K562 (cell line): ENCODE measurements around the gene B3GALNT1. TPM values are rescaled to one million over a fixed set of nuclear protein-coding genes. Genes with fewer than 3 reads are reported as not detected.

ENCODE experiments used
- ATAC-seq: fragments of 200-7000 bp; cut with Tn5 transposase; 3 replicates; pipeline ENCODE4 v1.9.1; 2020; ENCODE audit warnings: moderate library complexity
- BruUV-seq: library from RNA; stranded (reverse); fragments of 400-500 nt; replicated peaks from 2 replicates; lab custom pipeline; 2021; lab: Mats Ljungman, UMichigan
- CTCF ChIA-PET: fragments of 300-600 bp; formaldehyde crosslinking; extraction: SDS; loops from one replicate; lab custom pipeline; 2021; ENCODE audit warnings: low intra/inter-chr PET ratio; lab: Yijun Ruan, JAX
- POLR2A ChIA-PET: fragments of 300-600, 350-650 bp; sonication (Branson Sonifier 250); formaldehyde crosslinking; extraction: SDS; loops from one replicate; lab custom pipeline; 2021; ENCODE audit warnings: antibody characterized with exemption, inconsistent platforms; lab: Yijun Ruan, JAX
- DNase-seq, 4 experiments: peaks; one replicate each; pipeline versions ENCODE4 v3.0.0 to v3.0.0-alpha.2; 2011 to 2018; ENCODE audit warnings: low spot score in 3 of 4, mixed read lengths in 3 of 4; ENCODE audit errors: extremely low read depth in 1 of 4
- FAIRE-seq: peaks from 2 replicates; lab custom pipeline; 2011; peaks lifted over from hg19 to GRCh38; lab: Jason Lieb, UNC
- H2AFZ ChIP-seq: 2 replicates; pipeline ENCODE4 v1.6.0; 2011; ENCODE audit warnings: low read depth, low read length, control low read depth, inconsistent platforms
- H3K27ac ChIP-seq: fragments of 200-600 bp; 3 replicates; pipeline ENCODE4 v1.8.0; 2011; ENCODE audit warnings: low read depth, mild to moderate bottlenecking, control low read depth, inconsistent platforms, low read length, moderate library complexity, mixed read lengths; ENCODE audit errors: extremely low read depth
- H3K27me3 ChIP-seq, 2 experiments: fragments of 300-600 bp in 1 of 2; 2 replicates in 1 of 2; 3 replicates in 1 of 2; pipeline versions ENCODE4 v1.6.0 to v1.8.0; 2011; ENCODE audit warnings: inconsistent platforms in 2 of 2, low read length in 2 of 2, mild to moderate bottlenecking in 1 of 2, mixed read lengths in 1 of 2, moderate library complexity in 1 of 2; ENCODE audit not compliant: control insufficient read depth in 2 of 2, insufficient read depth in 2 of 2
- H3K36me3 ChIP-seq: fragments of 300-600 bp; 3 replicates; pipeline ENCODE4 v1.8.0; 2011; ENCODE audit warnings: mild to moderate bottlenecking, low read length, inconsistent platforms; ENCODE audit not compliant: control insufficient read depth, insufficient read depth
- H3K4me1 ChIP-seq, 2 experiments: fragments of 200-600 bp in 1 of 2; replicated peaks in 1 of 2; 2 replicates in 1 of 2; 3 replicates in 1 of 2; pipeline versions ENCODE4 v1.5.1 to v1.8.0; 2011; ENCODE audit warnings: inconsistent platforms in 2 of 2, low read length in 2 of 2, mild to moderate bottlenecking in 1 of 2, mixed read lengths in 1 of 2, moderate library complexity in 1 of 2; ENCODE audit not compliant: control insufficient read depth in 2 of 2, insufficient read depth in 2 of 2
- H3K4me2 ChIP-seq: 2 replicates; pipeline ENCODE4 v1.6.1; 2011; ENCODE audit warnings: low read length, control low read depth, inconsistent platforms, mixed read lengths; ENCODE audit not compliant: insufficient read depth
- H3K4me3 ChIP-seq: fragments of 200-600 bp; sonication (generic), shearing (Covaris generic); 2 replicates; pipeline ENCODE4 v1.5.1; 2016; ENCODE audit warnings: control low read depth, inconsistent platforms
- H3K79me2 ChIP-seq: fragments of 200-600 bp; 3 replicates; pipeline ENCODE4 v1.8.0; 2011; ENCODE audit warnings: low read length, inconsistent platforms; ENCODE audit not compliant: control insufficient read depth, insufficient read depth
- H3K9ac ChIP-seq, 2 experiments: 2 replicates each; pipeline versions ENCODE4 v1.6.0 to v1.6.1; 2011; ENCODE audit warnings: low read depth in 2 of 2, low read length in 2 of 2, control low read depth in 1 of 2, inconsistent platforms in 1 of 2, mild to moderate bottlenecking in 1 of 2, mixed read lengths in 1 of 2; ENCODE audit not compliant: insufficient read depth in 1 of 2
- H3K9me1 ChIP-seq: one replicate; pipeline ENCODE4 v1.6.0; 2011; ENCODE audit warnings: inconsistent platforms, mild to moderate bottlenecking, low read length, moderate library complexity; ENCODE audit not compliant: control insufficient read depth, insufficient read depth
- H3K9me3 ChIP-seq: replicated peaks from 2 replicates; pipeline ENCODE4 v1.5.1; 2011; ENCODE audit warnings: low read depth, low read length, inconsistent platforms; ENCODE audit not compliant: control insufficient read depth, insufficient read depth
- H4K20me1 ChIP-seq: replicated peaks from 2 replicates; pipeline ENCODE4 v1.6.1; 2011; ENCODE audit warnings: low read length, inconsistent platforms, mixed read lengths; ENCODE audit not compliant: control insufficient read depth, insufficient read depth
- ATF7 ChIP-seq: fragments of 450-650 bp; IDR thresholded peaks from 2 replicates; pipeline ENCODE4 v1.7.1; 2014; ENCODE audit warnings: mild to moderate bottlenecking, moderate library complexity
- CHD1 ChIP-seq: fragments of 200-600 bp; sonication (generic); IDR thresholded peaks from one replicate; pipeline ENCODE4 v1.6.1; 2012; ENCODE audit warnings: mild to moderate bottlenecking, moderate library complexity, low read length, inconsistent platforms
- E2F4 ChIP-seq: sonication (generic); formaldehyde crosslinking; IDR thresholded peaks from 2 replicates; pipeline ENCODE4 v1.8.0; 2022; ENCODE audit warnings: mild to moderate bottlenecking, low read depth, missing genetic modification reagents
- MAZ ChIP-seq, 2 experiments: fragments of 450-650 bp in 1 of 2; sonication (generic) in 1 of 2; formaldehyde crosslinking; IDR thresholded peaks in 1 of 2; conservative IDR thresholded peaks in 1 of 2; 2 replicates each; pipeline versions ENCODE4 v1.4.0 to v1.5.0; 2020; ENCODE audit warnings: mild to moderate bottlenecking in 1 of 2, missing genetic modification reagents in 1 of 2
- MLX ChIP-seq, 2 experiments: fragments of 450-650 bp in 1 of 2; sonication (generic) in 1 of 2; formaldehyde crosslinking; conservative IDR thresholded peaks; 2 replicates each; pipeline versions ENCODE4 v1.4.0 to v1.8.1; 2020 to 2022; ENCODE audit warnings: mild to moderate bottlenecking in 1 of 2, missing genetic modification reagents in 1 of 2
- SLC30A9 ChIP-seq: fragments of 250-450 bp; sonication (Bioruptor Pico); IDR thresholded peaks from 2 replicates; pipeline ENCODE4 v1.8.0; 2022; ENCODE audit warnings: mild to moderate bottlenecking, moderate library complexity
- SNIP1 ChIP-seq: fragments of 450-650 bp; IDR thresholded peaks from 2 replicates; pipeline ENCODE4 v1.7.1; 2017; ENCODE audit warnings: low read depth, mild to moderate bottlenecking
- SOX6 ChIP-seq: fragments of 450-650 bp; IDR thresholded peaks from 2 replicates; pipeline ENCODE4 v1.6.1; 2014; ENCODE audit warnings: mild to moderate bottlenecking
- TARDBP ChIP-seq: fragments of 450-650 bp; IDR thresholded peaks from 2 replicates; pipeline ENCODE4 v1.6.1; 2016
- ZNF224 ChIP-seq: sonication (generic); formaldehyde crosslinking; IDR thresholded peaks from 2 replicates; pipeline ENCODE4 v1.8.0; 2022; ENCODE audit warnings: mild to moderate bottlenecking, missing genetic modification reagents
- WGBS: fragments of 100-300 bp; shearing (Covaris generic); methylation state at CpG from one replicate; pipeline ENCODE4 v1.1.6; 2016; ENCODE audit warnings: low coverage, mixed read lengths; ENCODE audit not compliant: insufficient coverage; ENCODE audit errors: missing lambda C conversion rate; 5-methylcytosine and 5-hydroxymethylcytosine counted together
- in situ Hi-C: fragments of 300-500 bp; cut with MboI; formaldehyde crosslinking; loops from 4 replicates; pipeline ENCODE4 v1.15.0; 2018; ENCODE audit warnings: inconsistent platforms, mixed read lengths
- intact Hi-C: fragments of 100-400 bp; cut with micrococcal nuclease; formaldehyde crosslinking; loops from 2 replicates; pipeline ENCODE4 v1.14.2; 2022
- polyA plus RNA-seq, 8 experiments: library from polyadenylated mRNA; depleted of rRNA in 4 of 8; stranded (reverse) in 5 of 8; unstranded in 3 of 8; fragments of >200 nt; fragmentation: Nextera tagmentation in 2 of 8; fragmentation: Illumina TruSeq in 1 of 8; extraction: Ambion mirVana in 2 of 8; extraction: Trizol in 1 of 8; gene quantifications; 2 replicates each; pipeline versions ENCODE4 v1.2.1 to v1.2.3, GENCODE V29; 2011 to 2014; ENCODE audit warnings: inconsistent platforms in 1 of 8, missing spikeins in 1 of 8
- total RNA-seq, 7 experiments: library from RNA; depleted of rRNA in 6 of 7; stranded (reverse); fragments of >200 nt in 6 of 7; fragmentation: Illumina TruSeq in 2 of 7; extraction: Trizol in 2 of 7; gene quantifications; 2 replicates each; pipeline versions ENCODE4 v1.2.1 to v1.2.3, GENCODE V29; 2011 to 2021; ENCODE audit warnings: low replicate concordance in 1 of 7

B3GALNT1 gene
- total and polyA plus RNA-seq, 9 of the 15 experiments (the other 6 are each of a cell fraction or from before 2014, with no cell fraction given), result 0.53 to 2.0 (median 1.2) TPM

- no peaks in the 10 kb centered on the region for H3K27me3 ChIP-seq
- TF ChIP-seq CHD1, result no peak
- no peak for TF ChIP-seq TARDBP
- no peak for TF ChIP-seq MLX (CRISPR knock-in tag; conservative IDR thresholded peaks at IDR 0.05)
- no peak for TF ChIP-seq ATF7
- no peak for TF ChIP-seq E2F4 (CRISPR knock-in tag)
- no peak for TF ChIP-seq SOX6
- TF ChIP-seq ZNF224 (CRISPR knock-in tag), result no peak
- TF ChIP-seq SNIP1, result no peak
- no peak for TF ChIP-seq SLC30A9 (CRISPR knock-in tag)
- TF ChIP-seq MAZ (CRISPR knock-in tag; conservative IDR thresholded peaks at IDR 0.05 in 1 of 2, IDR thresholded peaks at IDR 0.05 in 1 of 2), result no peak
- TF ChIP-seq, all 486 proteins: peak for 0
- FAIRE-seq (no peak), ATAC-seq (no peak), DNase-seq (no peak)
- Histone ChIP-seq H3K79me2 (no peaks in the 10 kb centered on the region), H3K9ac (no peak overlapping the region), H3K4me2 (no peak overlapping the region), H3K4me1 (no peaks in the 10 kb centered on the region), H3K4me3 (no peak overlapping the region), H3K27ac (no peak overlapping the region), H3K9me3 (no peaks in the 10 kb centered on the region), H3K36me3 (no peaks in the 10 kb centered on the region), H2AFZ (no peak overlapping the region), H3K9me1 (no peaks in the 10 kb centered on the region), H4K20me1 (no peaks in the 10 kb centered on the region)
- no TSS peak for BruUV-seq
- ChIA-PET CTCF (no interaction called here), POLR2A (no interaction called here)
- 8% methylated on average over 2 of the region's 2 CpGs for WGBS
- in situ Hi-C loops (no loop called here), intact Hi-C loops (loop anchor here (10.0 kb wide), 1 partner anchor 92 kb away; no protein-coding TSS in a partner anchor)
These were observed 32.1 kb upstream of the B3GALNT1 start for GRCh38 chr3:161137260-161137659.
